HG03097 (cell line): ENCODE data around the gene LCE3D.

Experiments used
- ATAC-seq: cut with Tn5 transposase; IDR thresholded peaks from one replicate; pipeline ENCODE4 v1.9.1; 2021; ENCODE audit not compliant: unreplicated experiment, low FRiP score

The LCE3D gene

GRCh38 chr1:152533327-152533938 is 46.9 kb downstream of the LCE3D start:
- no peak for ATAC-seq
